Tibial artery (tissue), 4 donors: ENCODE data around the gene CCL1.

ENCODE experiments used
- DNase-seq, 2 donors: peaks; one replicate each; pipeline ENCODE4 v3.0.0-alpha.2; 2019
- H3K27ac ChIP-seq, 2 donors: fragments of 200-600 bp; sonication (generic) in 1 of 2; 1 replicate in 1 of 2; 2 replicates in 1 of 2; pipeline ENCODE4 v1.5.1; 2018 to 2019; ENCODE audit warnings: mild to moderate bottlenecking in 1 of 2
- H3K27me3 ChIP-seq, 2 donors: fragments of 200-600 bp; sonication (generic) in 1 of 2; one replicate each; pipeline versions ENCODE4 v1.5.1 to v1.6.0; 2016 to 2019
- H3K36me3 ChIP-seq, 3 donors: fragments of 200-600 bp; sonication (generic) in 2 of 3; one replicate each; pipeline ENCODE4 v1.5.1; 2016 to 2019; ENCODE audit warnings: mild to moderate bottlenecking in 2 of 3
- H3K4me1 ChIP-seq, 4 donors: fragments of 200-600 bp; sonication (generic) in 2 of 4; 1 replicate in 3 of 4; 2 replicates in 1 of 4; pipeline ENCODE4 v1.5.1; 2016 to 2019
- H3K4me3 ChIP-seq, 2 donors: fragments of 200-600 bp; sonication (generic) in 1 of 2; 1 replicate in 1 of 2; 2 replicates in 1 of 2; pipeline ENCODE4 v1.5.1; 2018 to 2019; ENCODE audit warnings: mild to moderate bottlenecking in 2 of 2
- H3K9me3 ChIP-seq, 3 donors: fragments of 200-600 bp; sonication (generic) in 1 of 3; one replicate each; pipeline ENCODE4 v1.5.1; 2016 to 2019
- CTCF ChIP-seq, 2 experiments: fragments of 200-600 bp in 1 of 2; fragments of 450-650 bp in 1 of 2; IDR thresholded peaks; one replicate each; pipeline ENCODE4 v1.5.1; 2017 to 2019; ENCODE audit warnings: antibody characterized with exemption in 2 of 2, mild to moderate bottlenecking in 1 of 2, moderate library complexity in 1 of 2
- intact Hi-C: fragments of 100-400 bp; cut with DNase I; formaldehyde crosslinking; loops from one replicate; pipeline ENCODE4 v1.15.0; 2023; ENCODE audit warnings: low total_unique reads

The CCL1 gene

GRCh38 chr17:34382621-34383124 lies 19.6 kb upstream of the CCL1 start:
- no peak overlapping the region for H3K27ac ChIP-seq
- no peaks in the 10 kb centered on the region for H3K36me3 ChIP-seq
- intact Hi-C loops: no loop called here
- no peaks in the 10 kb centered on the region for H3K9me3 ChIP-seq
- no peak for TF ChIP-seq CTCF (IDR thresholded peaks at IDR 0.05)
- H3K27me3 ChIP-seq: peaks cover 0 to 10% of the 10 kb centered on the region in 2 donors
- no peak overlapping the region for H3K4me3 ChIP-seq
- peaks cover 0 to 5% (median 0%) of the 10 kb centered on the region in 4 donors for H3K4me1 ChIP-seq
- DNase-seq: no peak

GRCh38 chr17:34379868-34380267 lies 16.8 kb upstream of the CCL1 start:
- Histone ChIP-seq H3K27ac (no peak overlapping the region), H3K27me3 (peaks cover 0 to 7% of the 10 kb centered on the region in 2 donors), H3K4me1 (no peaks in the 10 kb centered on the region), H3K9me3 (no peaks in the 10 kb centered on the region), H3K4me3 (no peak overlapping the region), H3K36me3 (no peaks in the 10 kb centered on the region)
- intact Hi-C loops: no loop called here
- no peak for TF ChIP-seq CTCF (IDR thresholded peaks at IDR 0.05)
- no peak for DNase-seq

- intact Hi-C loops: no loop called here
- TF ChIP-seq CTCF (IDR thresholded peaks at IDR 0.05): no peak
- H3K27ac ChIP-seq: no peak overlapping the region
- no peaks in the 10 kb centered on the region for H3K36me3 ChIP-seq
- H3K4me1 ChIP-seq: no peaks in the 10 kb centered on the region
- H3K27me3 ChIP-seq: peaks cover 0 to 7% of the 10 kb centered on the region in 2 donors
- no peak overlapping the region for H3K4me3 ChIP-seq
- H3K9me3 ChIP-seq: no peaks in the 10 kb centered on the region
- no peak for DNase-seq
These were observed 15.7 kb upstream of the CCL1 start for GRCh38 chr17:34378664-34379101.

- Histone ChIP-seq H3K4me1 (no peaks in the 10 kb centered on the region), H3K27ac (no peak overlapping the region), H3K27me3 (peaks cover 0 to 7% of the 10 kb centered on the region in 2 donors), H3K4me3 (no peak overlapping the region), H3K36me3 (no peaks in the 10 kb centered on the region), H3K9me3 (no peaks in the 10 kb centered on the region)
- intact Hi-C loops: no loop called here
- TF ChIP-seq CTCF (IDR thresholded peaks at IDR 0.05): no peak
- DNase-seq: no peak
These were observed 14.2 kb upstream of the CCL1 start for GRCh38 chr17:34377078-34377823.

GRCh38 chr17:34375426-34375997 lies 12.5 kb upstream of the CCL1 start:
- H3K27ac ChIP-seq: no peak overlapping the region
- no peaks in the 10 kb centered on the region for H3K4me1 ChIP-seq
- H3K36me3 ChIP-seq: no peaks in the 10 kb centered on the region
- no peak for DNase-seq
- no peaks in the 10 kb centered on the region for H3K9me3 ChIP-seq
- no peak overlapping the region for H3K4me3 ChIP-seq
- TF ChIP-seq CTCF (IDR thresholded peaks at IDR 0.05): no peak
- peaks cover 0 to 7% of the 10 kb centered on the region in 2 donors for H3K27me3 ChIP-seq
- intact Hi-C loops: no loop called here
